Measurements from ENCODE around the gene GYG2.

GYG2 gene

DNA sequence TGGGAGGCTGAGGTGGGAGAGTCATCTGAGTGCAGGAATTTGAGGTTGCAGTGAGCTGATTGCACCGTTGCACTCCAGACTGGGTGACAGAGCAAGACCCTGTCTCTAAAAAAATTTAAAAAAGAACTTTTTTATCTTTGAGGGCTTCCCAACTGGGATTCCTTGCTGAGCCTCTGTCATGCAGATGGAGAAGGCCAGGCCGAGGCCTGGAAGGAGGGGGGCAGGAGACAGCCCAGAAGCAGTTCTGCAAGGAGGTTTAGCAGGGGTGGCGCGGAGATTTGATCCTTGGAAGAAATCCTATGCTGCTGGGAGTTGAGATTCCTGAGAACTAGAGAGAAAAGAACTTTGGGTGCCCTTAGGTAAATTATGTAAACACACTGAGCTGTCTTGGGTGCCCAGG, 102.9 kb downstream of the GYG2 start:
- H3K27ac ChIP-seq: no peak overlapping the region
- TF ChIP-seq, protein P1, sequence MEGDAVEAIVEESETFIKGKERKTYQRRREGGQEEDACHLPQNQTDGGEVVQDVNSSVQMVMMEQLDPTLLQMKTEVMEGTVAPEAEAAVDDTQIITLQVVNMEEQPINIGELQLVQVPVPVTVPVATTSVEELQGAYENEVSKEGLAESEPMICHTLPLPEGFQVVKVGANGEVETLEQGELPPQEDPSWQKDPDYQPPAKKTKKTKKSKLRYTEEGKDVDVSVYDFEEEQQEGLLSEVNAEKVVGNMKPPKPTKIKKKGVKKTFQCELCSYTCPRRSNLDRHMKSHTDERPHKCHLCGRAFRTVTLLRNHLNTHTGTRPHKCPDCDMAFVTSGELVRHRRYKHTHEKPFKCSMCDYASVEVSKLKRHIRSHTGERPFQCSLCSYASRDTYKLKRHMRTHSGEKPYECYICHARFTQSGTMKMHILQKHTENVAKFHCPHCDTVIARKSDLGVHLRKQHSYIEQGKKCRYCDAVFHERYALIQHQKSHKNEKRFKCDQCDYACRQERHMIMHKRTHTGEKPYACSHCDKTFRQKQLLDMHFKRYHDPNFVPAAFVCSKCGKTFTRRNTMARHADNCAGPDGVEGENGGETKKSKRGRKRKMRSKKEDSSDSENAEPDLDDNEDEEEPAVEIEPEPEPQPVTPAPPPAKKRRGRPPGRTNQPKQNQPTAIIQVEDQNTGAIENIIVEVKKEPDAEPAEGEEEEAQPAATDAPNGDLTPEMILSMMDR (conservative IDR thresholded peaks at IDR 0.05): no peak
- TF ChIP-seq ZFX (IDR thresholded peaks at IDR 0.05): no peak

Measured in C4-2B (cell line).